Smooth muscle cell (in vitro differentiated cells): ENCODE measurements around the gene CLDN3. TPM values are rescaled to one million over a fixed set of nuclear protein-coding genes. Genes with fewer than 3 reads are reported as not detected.

Experiments
- DNase-seq: peaks from one replicate; lab custom pipeline; 2025; ENCODE audit not compliant: unreplicated experiment; lab: John Stamatoyannopoulos, UW
- H2AFZ ChIP-seq: fragments of 200-600 bp; sonication (generic); 2 replicates; pipeline ENCODE4 v1.6.0; 2016; ENCODE audit warnings: antibody characterized with exemption, low read depth, mild to moderate bottlenecking
- H3F3A ChIP-seq: fragments of 200-600 bp; sonication (generic); 2 replicates; pipeline ENCODE4 v1.6.0; 2017; ENCODE audit warnings: antibody characterized with exemption, low read depth
- H3K27ac ChIP-seq: fragments of 200-600 bp; sonication (generic); 2 replicates; pipeline ENCODE4 v1.5.1; 2016; ENCODE audit warnings: low read depth, mild to moderate bottlenecking
- H3K27me3 ChIP-seq: fragments of 200-600 bp; sonication (generic); 2 replicates; pipeline ENCODE4 v1.6.1; 2016; ENCODE audit warnings: low read depth, mild to moderate bottlenecking
- H3K36me3 ChIP-seq: fragments of 200-600 bp; sonication (generic); 2 replicates; pipeline ENCODE4 v1.5.1; 2016; ENCODE audit warnings: low read depth
- H3K4me1 ChIP-seq: fragments of 200-600 bp; sonication (generic); 2 replicates; pipeline ENCODE4 v1.5.1; 2016; ENCODE audit warnings: low read depth
- H3K4me2 ChIP-seq: fragments of 200-600 bp; sonication (generic); 2 replicates; pipeline ENCODE4 v1.6.0; 2016; ENCODE audit warnings: mild to moderate bottlenecking
- H3K4me3 ChIP-seq: fragments of 200-600 bp; sonication (generic); 2 replicates; pipeline ENCODE4 v1.5.1; 2016; ENCODE audit warnings: mild to moderate bottlenecking
- H3K79me2 ChIP-seq: fragments of 200-600 bp; sonication (generic); 2 replicates; pipeline ENCODE4 v1.6.0; 2016; ENCODE audit warnings: low read depth, mild to moderate bottlenecking
- H3K9ac ChIP-seq: fragments of 200-600 bp; sonication (generic); 2 replicates; pipeline ENCODE4 v1.6.0; 2016; ENCODE audit warnings: low read depth
- H3K9me3 ChIP-seq: fragments of 200-600 bp; sonication (generic); replicated peaks from 2 replicates; pipeline ENCODE4 v1.5.1; 2016; ENCODE audit warnings: low read depth
- H4K20me1 ChIP-seq: fragments of 200-600 bp; sonication (generic); 2 replicates; pipeline ENCODE4 v1.6.0; 2016; ENCODE audit warnings: low read depth
- WGBS: methylation state at CpG from one replicate; pipeline ENCODE4 v1.1.7; 2016; ENCODE audit warnings: low lambda C conversion rate; 5-methylcytosine and 5-hydroxymethylcytosine counted together
- polyA plus RNA-seq: library from polyadenylated mRNA; unstranded; fragments of >200 nt; fragmentation: Nextera tagmentation; extraction: Ambion mirVana; gene quantifications from 2 replicates; pipeline ENCODE4 v1.2.1, GENCODE V29; 2016
- total RNA-seq: library from RNA; depleted of rRNA; stranded (reverse); fragments of >200 nt; gene quantifications from 2 replicates; pipeline ENCODE4 v1.2.3, GENCODE V29; 2014
- TF ChIP-seq, protein P1 (sequence below): fragments of 200-600 bp; sonication (generic); IDR thresholded peaks from 2 replicates; pipeline ENCODE4 v1.5.1; 2017; ENCODE audit warnings: borderline replicate concordance, mild to moderate bottlenecking, antibody characterized with exemption; ENCODE audit not compliant: insufficient read depth, poor library complexity, severe bottlenecking

The CLDN3 gene
- total and polyA plus RNA-seq, 2 experiments from 2014 or later = 0.16 TPM; not detected in 1

DNA sequence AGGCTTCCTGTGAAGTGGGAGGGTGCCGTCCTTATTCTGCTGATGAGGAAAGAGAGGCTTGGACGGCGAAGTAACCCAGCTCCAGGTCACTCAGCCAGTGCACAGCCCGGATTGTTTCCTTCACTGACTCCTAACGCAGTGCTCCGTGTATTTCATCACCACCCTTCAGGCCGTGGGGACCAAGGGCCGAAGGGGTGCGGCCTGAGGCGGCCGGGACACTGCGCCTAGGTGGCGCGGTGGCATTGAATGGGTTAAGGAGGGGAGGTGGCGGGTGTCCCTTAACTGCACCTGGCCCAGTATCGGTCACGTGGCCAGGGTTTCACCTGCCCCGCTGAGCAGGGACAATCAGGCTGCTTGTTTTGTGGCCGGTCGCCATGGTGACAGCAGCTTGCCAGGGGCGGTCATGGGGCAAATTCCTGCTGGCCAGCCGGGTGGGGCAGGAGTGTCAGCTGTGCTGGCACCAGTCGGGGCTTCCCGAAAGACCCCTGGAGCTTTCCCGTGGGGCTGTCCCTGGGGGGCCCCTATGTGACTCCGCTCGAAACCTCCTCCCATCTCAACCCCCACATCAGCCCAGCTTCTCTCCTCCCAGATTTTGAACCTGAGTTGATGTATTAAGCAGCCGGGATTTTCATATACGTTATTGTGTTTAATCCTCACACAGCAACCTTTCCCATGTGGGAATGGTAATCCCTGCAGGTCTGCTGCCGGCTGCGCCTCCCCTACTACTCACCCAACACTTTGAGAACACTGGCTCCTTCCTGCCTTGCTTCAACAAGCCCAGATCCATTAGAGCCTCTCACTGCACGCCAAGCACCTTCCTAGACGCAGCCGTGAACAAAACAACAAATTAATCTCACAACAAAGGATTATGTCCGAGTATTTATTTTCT lies 27.1 kb downstream of the CLDN3 start:
- Histone ChIP-seq H3K4me1 (peaks cover 25% of the 10 kb centered on the region), H3K36me3 (no peaks in the 10 kb centered on the region), H3K27ac (peak overlapping the region; percentile 88), H3K4me2 (no peak overlapping the region), H4K20me1 (no peaks in the 10 kb centered on the region), H3K9ac (peak overlapping the region; percentile 66), H2AFZ (no peak overlapping the region), H3K79me2 (no peaks in the 10 kb centered on the region), H3F3A (no peaks in the 10 kb centered on the region), H3K9me3 (no peaks in the 10 kb centered on the region), H3K4me3 (no peak overlapping the region), H3K27me3 (peaks cover 19% of the 10 kb centered on the region)
- no peak for DNase-seq
- 18% methylated on average over 35 of the region's 35 CpGs for WGBS
- TF ChIP-seq, protein P1, sequence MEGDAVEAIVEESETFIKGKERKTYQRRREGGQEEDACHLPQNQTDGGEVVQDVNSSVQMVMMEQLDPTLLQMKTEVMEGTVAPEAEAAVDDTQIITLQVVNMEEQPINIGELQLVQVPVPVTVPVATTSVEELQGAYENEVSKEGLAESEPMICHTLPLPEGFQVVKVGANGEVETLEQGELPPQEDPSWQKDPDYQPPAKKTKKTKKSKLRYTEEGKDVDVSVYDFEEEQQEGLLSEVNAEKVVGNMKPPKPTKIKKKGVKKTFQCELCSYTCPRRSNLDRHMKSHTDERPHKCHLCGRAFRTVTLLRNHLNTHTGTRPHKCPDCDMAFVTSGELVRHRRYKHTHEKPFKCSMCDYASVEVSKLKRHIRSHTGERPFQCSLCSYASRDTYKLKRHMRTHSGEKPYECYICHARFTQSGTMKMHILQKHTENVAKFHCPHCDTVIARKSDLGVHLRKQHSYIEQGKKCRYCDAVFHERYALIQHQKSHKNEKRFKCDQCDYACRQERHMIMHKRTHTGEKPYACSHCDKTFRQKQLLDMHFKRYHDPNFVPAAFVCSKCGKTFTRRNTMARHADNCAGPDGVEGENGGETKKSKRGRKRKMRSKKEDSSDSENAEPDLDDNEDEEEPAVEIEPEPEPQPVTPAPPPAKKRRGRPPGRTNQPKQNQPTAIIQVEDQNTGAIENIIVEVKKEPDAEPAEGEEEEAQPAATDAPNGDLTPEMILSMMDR = no peak

DNA sequence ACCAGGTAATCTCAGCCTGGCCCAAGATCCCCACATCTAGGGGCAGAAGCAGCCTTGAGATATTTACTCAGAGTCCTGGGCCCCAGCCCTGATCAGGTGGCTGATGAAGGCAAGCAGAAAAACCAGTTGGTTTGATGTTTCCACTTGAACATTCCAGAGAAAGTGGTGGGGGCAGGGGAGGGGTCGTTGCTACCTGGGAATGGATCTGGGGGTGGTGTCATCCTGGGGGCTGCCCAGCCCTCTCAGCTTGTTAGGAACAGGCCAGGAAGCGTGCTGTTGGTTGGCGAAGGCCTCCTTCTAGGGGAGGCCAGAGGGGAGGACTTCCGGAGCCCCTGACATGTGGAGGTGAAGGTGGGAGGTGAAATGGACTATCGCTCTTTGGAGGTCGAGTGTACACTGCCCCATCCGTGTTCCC lies 27.7 kb downstream of the CLDN3 start:
- H2AFZ ChIP-seq = no peak overlapping the region
- no peaks in the 10 kb centered on the region for H4K20me1 ChIP-seq
- TF ChIP-seq, protein P1 = no peak
- no peaks in the 10 kb centered on the region for H3F3A ChIP-seq
- no peaks in the 10 kb centered on the region for H3K9me3 ChIP-seq
- no peaks in the 10 kb centered on the region for H3K36me3 ChIP-seq
- WGBS = 36% methylated on average over 7 of the region's 7 CpGs
- H3K9ac ChIP-seq = peak overlapping the region; percentile 56
- H3K4me3 ChIP-seq = no peak overlapping the region
- H3K4me2 ChIP-seq = no peak overlapping the region
- H3K27ac ChIP-seq = peak overlapping the region; percentile 88
- peaks cover 19% of the 10 kb centered on the region for H3K27me3 ChIP-seq
- H3K4me1 ChIP-seq = peaks cover 25% of the 10 kb centered on the region
- no peaks in the 10 kb centered on the region for H3K79me2 ChIP-seq
- no peak for DNase-seq

DNA sequence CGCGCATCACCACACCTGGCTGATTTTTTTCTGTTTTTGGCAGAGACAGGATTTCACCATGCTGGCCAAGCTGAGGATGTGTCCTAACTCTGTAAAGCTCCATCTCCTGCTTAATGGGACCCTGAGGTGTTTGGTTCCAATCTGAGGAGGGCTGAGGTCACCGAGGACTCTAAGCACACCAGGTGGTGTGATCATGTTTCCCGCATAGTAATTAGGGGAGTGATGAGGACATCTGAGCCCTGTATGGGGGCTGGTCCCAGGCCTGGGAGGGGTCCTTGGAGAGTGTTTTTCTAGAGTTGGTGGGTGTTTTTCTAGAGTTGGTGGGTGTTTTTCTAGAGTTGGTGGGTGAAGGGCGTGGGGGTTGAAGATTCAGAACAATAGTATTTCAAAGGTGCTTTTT lies 28.5 kb downstream of the CLDN3 start:
- Histone ChIP-seq H2AFZ (no peak overlapping the region), H3K4me2 (no peak overlapping the region), H4K20me1 (no peaks in the 10 kb centered on the region), H3K36me3 (no peaks in the 10 kb centered on the region), H3K9me3 (no peaks in the 10 kb centered on the region), H3K79me2 (no peaks in the 10 kb centered on the region), H3K9ac (no peak overlapping the region), H3F3A (no peaks in the 10 kb centered on the region), H3K27ac (peak overlapping the region; percentile 88), H3K27me3 (peaks cover 19% of the 10 kb centered on the region), H3K4me3 (no peak overlapping the region), H3K4me1 (peaks cover 25% of the 10 kb centered on the region)
- no peak for DNase-seq
- TF ChIP-seq, protein P1 = no peak
- 71% methylated on average over 5 of the region's 5 CpGs for WGBS
